ENCODE measurements around the gene EXOC3L2. TPM values are rescaled to one million over a fixed set of nuclear protein-coding genes. Genes with fewer than 3 reads are reported as not detected.

Gene EXOC3L2
- total RNA-seq, 1 experiment from 2014 or later, result not detected

- no TSS peak for BruUV-seq (replicated peaks)
- CTCF ChIA-PET, result no interaction called here
Measured at GRCh38 chr19:45278087-45278486, 32.9 kb upstream of the EXOC3L2 start.

GRCh38 chr19:45276284-45276687, 31.1 kb upstream of the EXOC3L2 start:
- CTCF ChIA-PET, result interaction anchor here (0.7 kb wide), 1 partner anchor 22 kb away, joined by 3 read pairs; no protein-coding TSS in a partner anchor
- TF ChIP-seq CTCF (IDR thresholded peaks at IDR 0.05; ENCODE audit: unreplicated experiment), result no peak
- H3K4me3 Mint-ChIP-seq (ENCODE audit: low read depth, unreplicated experiment), result no peak overlapping the region
- no peaks in the 10 kb centered on the region for H3K27me3 Mint-ChIP-seq (ENCODE audit: unreplicated experiment)
- no peaks in the 10 kb centered on the region for H3K4me1 Mint-ChIP-seq (ENCODE audit: low read depth, unreplicated experiment)
- no peaks in the 10 kb centered on the region for H3K9me3 Mint-ChIP-seq (ENCODE audit: low read depth, unreplicated experiment)
- no TSS peak for BruUV-seq (replicated peaks)
- peaks cover 41% of the 10 kb centered on the region for H3K36me3 Mint-ChIP-seq (ENCODE audit: insufficient read depth, unreplicated experiment)
- no peak overlapping the region for H3K27ac Mint-ChIP-seq (ENCODE audit: unreplicated experiment)
- DNase-seq, result no peak
- intact Hi-C loops (cut with micrococcal nuclease; ENCODE audit: unreplicated experiment), result no loop called here

More at GRCh38 chr19:45278087-45278486, 32.9 kb upstream of the EXOC3L2 start:
- intact Hi-C loops (cut with micrococcal nuclease; ENCODE audit: unreplicated experiment), result no loop called here
- Mint-ChIP-seq H3K9me3 (ENCODE audit: low read depth, unreplicated experiment) (no peaks in the 10 kb centered on the region), H3K36me3 (ENCODE audit: insufficient read depth, unreplicated experiment) (peaks cover 49% of the 10 kb centered on the region), H3K4me1 (ENCODE audit: low read depth, unreplicated experiment) (no peaks in the 10 kb centered on the region), H3K27ac (ENCODE audit: unreplicated experiment) (no peak overlapping the region), H3K4me3 (ENCODE audit: low read depth, unreplicated experiment) (no peak overlapping the region), H3K27me3 (ENCODE audit: unreplicated experiment) (no peaks in the 10 kb centered on the region)
- no peak for DNase-seq
- TF ChIP-seq CTCF (IDR thresholded peaks at IDR 0.05; ENCODE audit: unreplicated experiment), result no peak

- Mint-ChIP-seq H3K4me1 (ENCODE audit: low read depth, unreplicated experiment) (no peaks in the 10 kb centered on the region), H3K4me3 (ENCODE audit: low read depth, unreplicated experiment) (no peak overlapping the region), H3K27me3 (ENCODE audit: unreplicated experiment) (no peaks in the 10 kb centered on the region), H3K9me3 (ENCODE audit: low read depth, unreplicated experiment) (no peaks in the 10 kb centered on the region), H3K36me3 (ENCODE audit: insufficient read depth, unreplicated experiment) (peaks cover 38% of the 10 kb centered on the region), H3K27ac (ENCODE audit: unreplicated experiment) (no peak overlapping the region)
- no TSS peak for BruUV-seq (replicated peaks)
- no peak for DNase-seq
- CTCF ChIA-PET, result no interaction called here
- intact Hi-C loops (cut with micrococcal nuclease; ENCODE audit: unreplicated experiment), result no loop called here
- no peak for TF ChIP-seq CTCF (IDR thresholded peaks at IDR 0.05; ENCODE audit: unreplicated experiment)
Measured at GRCh38 chr19:45275370-45275971, 30.3 kb upstream of the EXOC3L2 start.

- Mint-ChIP-seq H3K36me3 (ENCODE audit: insufficient read depth, unreplicated experiment) (peaks cover 39% of the 10 kb centered on the region), H3K27ac (ENCODE audit: unreplicated experiment) (no peak overlapping the region)
Measured at GRCh38 chr19:45273521-45273855, 28.3 kb upstream of the EXOC3L2 start.

More at GRCh38 chr19:45273521-45273855, 28.3 kb upstream of the EXOC3L2 start:
- Mint-ChIP-seq H3K9me3 (ENCODE audit: low read depth, unreplicated experiment) (no peaks in the 10 kb centered on the region), H3K4me1 (ENCODE audit: low read depth, unreplicated experiment) (no peaks in the 10 kb centered on the region), H3K4me3 (ENCODE audit: low read depth, unreplicated experiment) (no peak overlapping the region), H3K27me3 (ENCODE audit: unreplicated experiment) (no peaks in the 10 kb centered on the region)
- no peak for TF ChIP-seq CTCF (IDR thresholded peaks at IDR 0.05; ENCODE audit: unreplicated experiment)
- CTCF ChIA-PET, result no interaction called here
- intact Hi-C loops (cut with micrococcal nuclease; ENCODE audit: unreplicated experiment), result no loop called here
- BruUV-seq (replicated peaks), result no TSS peak
- no peak for DNase-seq

Data from Calu3 (cell line).